Stimulated activated CD8-positive, alpha-beta memory T cell treated with anti-CD3 and anti-CD28 coated beads, Interleukin-7, amount 100 ng/mL, for 48 hours (primary cell): ENCODE data around the gene SLC25A45.

Experiments used
- DNase-seq, 2 donors: peaks; one replicate each; pipeline ENCODE4 v3.0.0-alpha.2; 2020; ENCODE audit warnings: low read depth in 1 of 2; ENCODE audit errors: extremely low read depth in 1 of 2

SLC25A45 gene

GRCh38 chr11:65327021-65327420 lies 55.4 kb downstream of the SLC25A45 start:
- no peak for DNase-seq

- no peak for DNase-seq
These were observed 57.0 kb downstream of the SLC25A45 start for GRCh38 chr11:65325435-65325834.
